Measurements from ENCODE around the gene SHOC2. TPM values are rescaled to one million over a fixed set of nuclear protein-coding genes. Genes with fewer than 3 reads are reported as not detected.
"Not testable (repeated sequence)": the region's sequence is repeated elsewhere in the genome, so short reads cannot be mapped to it uniquely, and the experiment has no call there.

Gene SHOC2
- total RNA-seq, 4 donors from 2014 or later = 57.3 to 125 (median 73.4) TPM

DNA sequence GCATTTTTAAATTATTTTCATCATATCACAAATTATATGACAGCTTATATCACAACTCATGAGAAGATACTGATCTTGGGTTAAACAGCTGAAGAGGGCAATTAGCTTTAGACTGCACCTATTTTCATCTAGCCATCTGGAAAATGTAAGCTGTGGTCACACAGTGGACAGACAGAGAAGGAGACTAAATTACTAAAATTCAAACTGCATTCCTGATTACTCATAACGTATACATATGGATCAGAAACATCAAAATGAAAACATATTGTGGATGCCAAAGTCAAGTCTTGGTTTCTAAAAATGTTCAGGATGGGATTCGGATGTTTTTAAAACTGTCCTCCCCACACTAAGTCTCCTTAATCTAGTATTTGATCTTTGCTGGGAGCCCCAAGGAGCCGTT, 7.0 kb upstream of the SHOC2 start:
- in situ Hi-C loops (cut with MboI; ENCODE audit: low pct_ligation_motif_present in 1 of 4, low pct_unique_long_range_greater_than_20kb in 1 of 4, low sequenced_read_pairs in 3 of 4) (loop anchor here in 2 of 4 donors (25.0 kb wide), 2 partner anchors 300 to 325 kb away; no protein-coding TSS in a partner anchor), intact Hi-C loops (cut with DNase I; ENCODE audit: low total_unique reads) (no loop called here)
- H3K9me3 ChIP-seq = no peaks in the 10 kb centered on the region
- H3K4me3 ChIP-seq = no peak overlapping the region
- peaks cover 0 to 2% (median under 1%) of the 10 kb centered on the region in 4 donors for H3K4me1 ChIP-seq
- no peak overlapping the region for H3K27ac ChIP-seq
- H3K27me3 ChIP-seq = no peaks in the 10 kb centered on the region
- TF ChIP-seq, protein P1, sequence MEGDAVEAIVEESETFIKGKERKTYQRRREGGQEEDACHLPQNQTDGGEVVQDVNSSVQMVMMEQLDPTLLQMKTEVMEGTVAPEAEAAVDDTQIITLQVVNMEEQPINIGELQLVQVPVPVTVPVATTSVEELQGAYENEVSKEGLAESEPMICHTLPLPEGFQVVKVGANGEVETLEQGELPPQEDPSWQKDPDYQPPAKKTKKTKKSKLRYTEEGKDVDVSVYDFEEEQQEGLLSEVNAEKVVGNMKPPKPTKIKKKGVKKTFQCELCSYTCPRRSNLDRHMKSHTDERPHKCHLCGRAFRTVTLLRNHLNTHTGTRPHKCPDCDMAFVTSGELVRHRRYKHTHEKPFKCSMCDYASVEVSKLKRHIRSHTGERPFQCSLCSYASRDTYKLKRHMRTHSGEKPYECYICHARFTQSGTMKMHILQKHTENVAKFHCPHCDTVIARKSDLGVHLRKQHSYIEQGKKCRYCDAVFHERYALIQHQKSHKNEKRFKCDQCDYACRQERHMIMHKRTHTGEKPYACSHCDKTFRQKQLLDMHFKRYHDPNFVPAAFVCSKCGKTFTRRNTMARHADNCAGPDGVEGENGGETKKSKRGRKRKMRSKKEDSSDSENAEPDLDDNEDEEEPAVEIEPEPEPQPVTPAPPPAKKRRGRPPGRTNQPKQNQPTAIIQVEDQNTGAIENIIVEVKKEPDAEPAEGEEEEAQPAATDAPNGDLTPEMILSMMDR (IDR thresholded peaks at IDR 0.05) = no peak
- TF ChIP-seq POLR2AphosphoS5 (IDR thresholded peaks at IDR 0.05) = peak in 1 of 3 donors; percentile 15
- H3K36me3 ChIP-seq = no peaks in the 10 kb centered on the region
- 74 to 85% methylated on average over 3 of the region's 3 CpGs for WGBS, 2 donors (ENCODE audit: low coverage in 1 of 2)
- DNase-seq = no peak

DNA sequence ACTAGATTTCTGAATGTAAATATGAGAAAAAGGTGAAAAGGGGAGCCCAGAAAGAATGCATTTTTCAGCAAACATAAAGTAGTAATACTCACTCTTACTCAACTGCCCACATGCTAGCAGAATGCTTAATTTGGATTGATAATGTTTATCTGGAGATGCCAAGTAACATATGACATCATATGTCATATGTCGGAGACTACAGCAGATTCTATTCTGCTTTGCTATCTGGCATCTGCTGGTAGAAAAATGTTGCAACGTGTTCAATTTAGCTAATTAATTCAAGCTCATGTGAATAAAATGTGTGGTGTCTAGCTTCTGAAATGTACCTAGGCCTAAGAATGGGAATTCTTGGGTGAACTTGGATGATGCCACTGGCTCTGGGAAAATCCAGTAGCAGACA, 5.0 kb upstream of the SHOC2 start:
- in situ Hi-C loops (cut with MboI; ENCODE audit: low pct_ligation_motif_present in 1 of 4, low pct_unique_long_range_greater_than_20kb in 1 of 4, low sequenced_read_pairs in 3 of 4) = loop anchor here in 2 of 4 donors (25.0 kb wide), 2 partner anchors 302 to 327 kb away; no protein-coding TSS in a partner anchor
- Histone ChIP-seq H3K27ac (no peak overlapping the region), H3K4me3 (no peak overlapping the region), H3K4me1 (peaks cover 5 to 10% (median 7%) of the 10 kb centered on the region in 4 donors), H3K36me3 (no peaks in the 10 kb centered on the region), H3K27me3 (no peaks in the 10 kb centered on the region), H3K9me3 (no peaks in the 10 kb centered on the region)
- no peak for TF ChIP-seq EP300 (IDR thresholded peaks at IDR 0.05; ENCODE audit: low read depth)
- TF ChIP-seq POLR2AphosphoS5 (IDR thresholded peaks at IDR 0.05) = no peak
- TF ChIP-seq, protein P1 (IDR thresholded peaks at IDR 0.05) = no peak
- no peak for TF ChIP-seq POLR2A (IDR thresholded peaks at IDR 0.05)
- DNase-seq = no peak
- intact Hi-C loops (cut with DNase I; ENCODE audit: low total_unique reads) = no loop called here
- WGBS, 2 donors (ENCODE audit: low coverage in 1 of 2) = 85 to 94% methylated on average over 2 of the region's 2 CpGs

DNA sequence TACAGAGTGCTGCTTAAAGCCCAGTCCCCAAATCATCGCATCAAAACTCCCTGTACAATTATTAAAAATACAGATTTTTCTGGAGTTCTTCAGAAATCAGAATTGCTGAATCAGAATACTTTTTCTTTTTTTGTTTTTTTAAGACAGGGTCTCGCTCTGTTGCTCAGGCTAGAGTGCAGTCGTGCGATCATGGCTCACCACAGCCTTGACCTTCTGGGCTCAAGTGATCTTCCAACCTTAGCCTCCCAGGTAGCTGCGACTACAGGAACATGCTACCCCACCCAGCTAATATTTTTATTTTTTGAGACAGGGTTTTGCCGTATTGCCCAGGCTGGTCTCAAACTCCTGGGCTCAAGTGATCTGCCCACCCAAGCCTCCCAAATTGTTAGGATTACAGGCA, 4.4 kb upstream of the SHOC2 start:
- Histone ChIP-seq H3K4me1 (peaks cover 5 to 10% (median 7%) of the 10 kb centered on the region in 4 donors), H3K9me3 (no peaks in the 10 kb centered on the region), H3K27me3 (no peaks in the 10 kb centered on the region), H3K4me3 (no peak overlapping the region), H3K36me3 (no peaks in the 10 kb centered on the region), H3K27ac (no peak overlapping the region)
- DNase-seq = no peak
- intact Hi-C loops (cut with DNase I; ENCODE audit: low total_unique reads) = no loop called here
- 83 to 98% methylated on average over 4 to 6 of the region's 6 CpGs for WGBS, 2 donors (ENCODE audit: low coverage in 1 of 2)
- TF ChIP-seq POLR2AphosphoS5 (IDR thresholded peaks at IDR 0.05) = no peak
- TF ChIP-seq, protein P1 (IDR thresholded peaks at IDR 0.05) = no peak
- no peak for TF ChIP-seq POLR2A (IDR thresholded peaks at IDR 0.05)
- no peak for TF ChIP-seq EP300 (IDR thresholded peaks at IDR 0.05; ENCODE audit: low read depth)
- in situ Hi-C loops (cut with MboI; ENCODE audit: low pct_ligation_motif_present in 1 of 4, low pct_unique_long_range_greater_than_20kb in 1 of 4, low sequenced_read_pairs in 3 of 4) = loop anchor here in 2 of 4 donors (25.0 kb wide), 2 partner anchors 303 to 328 kb away; no protein-coding TSS in a partner anchor

DNA sequence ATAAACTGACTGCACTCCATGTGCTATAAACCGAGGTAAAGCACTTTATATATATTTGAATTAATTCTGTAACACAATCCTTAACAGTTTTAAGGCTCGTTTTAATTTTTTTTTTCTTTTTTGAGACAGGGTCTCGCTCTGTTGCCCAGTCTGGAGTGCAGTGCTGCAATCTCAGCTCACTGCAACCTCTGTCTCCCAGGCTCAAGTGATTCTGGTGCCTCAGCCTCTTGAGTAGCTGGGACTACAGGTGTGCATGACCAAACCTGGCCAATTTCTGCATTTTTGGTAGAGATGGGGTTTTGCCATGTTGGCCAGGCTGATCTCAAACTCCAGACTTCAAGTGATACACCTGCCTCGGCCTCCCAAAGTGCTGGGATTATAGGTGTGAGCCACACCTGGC, 3.8 kb upstream of the SHOC2 start:
- not testable (repeated sequence) for H3K27ac ChIP-seq, H3K4me3 ChIP-seq
- in situ Hi-C loops (cut with MboI; ENCODE audit: low pct_ligation_motif_present in 1 of 4, low pct_unique_long_range_greater_than_20kb in 1 of 4, low sequenced_read_pairs in 3 of 4) = loop anchor here in 2 of 4 donors (25.0 kb wide), 2 partner anchors 303 to 328 kb away; no protein-coding TSS in a partner anchor

More for the DNA sequence above, 3.8 kb upstream of the SHOC2 start:
- H3K9me3 ChIP-seq; H3K36me3 ChIP-seq; intact Hi-C loops (cut with DNase I; ENCODE audit: low total_unique reads); DNase-seq; H3K27me3 ChIP-seq: not testable (repeated sequence)
- 82 to 84% methylated on average over 3 to 4 of the region's 4 CpGs for WGBS, 2 donors (ENCODE audit: low coverage in 1 of 2)
- peaks cover 5 to 11% (median 7%) of the 10 kb centered on the region in 4 donors for H3K4me1 ChIP-seq

All from transverse colon (tissue), 4 donors.